Ishikawa (cell line): ENCODE data around the gene A2M.

ENCODE experiments used
- CEBPB ChIP-seq: IDR thresholded peaks from 2 replicates; pipeline ENCODE4 v1.6.1; 2012
- CREB1 ChIP-seq: IDR thresholded peaks from 2 replicates; pipeline ENCODE4 v1.6.1; 2012; ENCODE audit warnings: low read depth
- EGR1 ChIP-seq: IDR thresholded peaks from 2 replicates; pipeline ENCODE4 v1.6.1; 2012
- EP300 ChIP-seq: IDR thresholded peaks from 2 replicates; pipeline ENCODE4 v1.6.1; 2012; ENCODE audit warnings: borderline replicate concordance
- FOXM1 ChIP-seq: IDR thresholded peaks from 2 replicates; pipeline ENCODE4 v1.6.1; 2012; ENCODE audit warnings: low read depth, borderline replicate concordance
- MAX ChIP-seq: IDR thresholded peaks from 2 replicates; pipeline ENCODE4 v1.6.1; 2012
- NFIC ChIP-seq: IDR thresholded peaks from 2 replicates; pipeline ENCODE4 v1.6.1; 2012
- RAD21 ChIP-seq: IDR thresholded peaks from 2 replicates; pipeline ENCODE4 v1.6.1; 2012; ENCODE audit warnings: low read depth
- REST ChIP-seq: IDR thresholded peaks from 2 replicates; pipeline ENCODE4 v1.6.1; 2012; ENCODE audit warnings: low read depth, mild to moderate bottlenecking
- TAF1 ChIP-seq: IDR thresholded peaks from 2 replicates; pipeline ENCODE4 v1.6.1; 2012; ENCODE audit warnings: low read depth, mild to moderate bottlenecking
- TCF12 ChIP-seq: IDR thresholded peaks from 2 replicates; pipeline ENCODE4 v1.6.1; 2012; ENCODE audit warnings: low read depth
- TEAD4 ChIP-seq: IDR thresholded peaks from 2 replicates; pipeline ENCODE4 v1.6.1; 2012
- USF1 ChIP-seq: IDR thresholded peaks from 2 replicates; pipeline ENCODE4 v1.6.1; 2012
- YY1 ChIP-seq: IDR thresholded peaks from 2 replicates; pipeline ENCODE4 v1.6.1; 2012; ENCODE audit warnings: low read depth
- ZBTB7A ChIP-seq: IDR thresholded peaks from 2 replicates; pipeline ENCODE4 v1.6.1; 2012; ENCODE audit warnings: low read depth

Gene A2M

GRCh38 chr12:9115731-9116559 is at the start of gene A2M:
Gene A2M (minus strand): TSS chr12:9115919. CDS start chr12:9115849, 70 bp downstream.
- TF ChIP-seq TCF12, result no peak
- no peak for TF ChIP-seq YY1
- no peak for TF ChIP-seq RAD21
- TF ChIP-seq TEAD4, result no peak
- no peak for TF ChIP-seq USF1
- no peak for TF ChIP-seq EGR1
- TF ChIP-seq FOXM1, result no peak
- no peak for TF ChIP-seq MAX
- no peak for TF ChIP-seq EP300
- TF ChIP-seq CEBPB, result no peak
- TF ChIP-seq CREB1, result no peak
- no peak for TF ChIP-seq TAF1
- TF ChIP-seq ZBTB7A, result no peak
- no peak for TF ChIP-seq REST
- TF ChIP-seq NFIC, result no peak

- TF ChIP-seq TAF1 (no peak), RAD21 (no peak), TEAD4 (peak; percentile 50), NFIC (no peak), YY1 (no peak), EP300 (peak; percentile 40; the same call in 1 of the 2 replicates)
These were observed 47.7 kb upstream of the A2M start for GRCh38 chr12:9163392-9163791.

- no peak for TF ChIP-seq REST
- no peak for TF ChIP-seq NFIC
- TF ChIP-seq TAF1, result no peak
- no peak for TF ChIP-seq TEAD4
- TF ChIP-seq FOXM1, result no peak
- no peak for TF ChIP-seq USF1
- TF ChIP-seq TCF12, result no peak
These were observed 40.4 kb upstream of the A2M start for GRCh38 chr12:9156119-9156518.

GRCh38 chr12:9149372-9149771 is 33.7 kb upstream of the A2M start:
- TF ChIP-seq RAD21 (peak; percentile 32; the same call in 1 of the 2 replicates), TCF12 (no peak), TEAD4 (no peak)

- TF ChIP-seq RAD21, result no peak
These were observed 33.2 kb upstream of the A2M start for GRCh38 chr12:9148926-9149325.

GRCh38 chr12:9147461-9147860 is 31.7 kb upstream of the A2M start:
- TF ChIP-seq YY1, result no peak
- TF ChIP-seq TCF12, result no peak
- no peak for TF ChIP-seq EP300
- TF ChIP-seq REST, result no peak
- no peak for TF ChIP-seq MAX
- no peak for TF ChIP-seq ZBTB7A
- TF ChIP-seq NFIC, result no peak
- no peak for TF ChIP-seq CREB1
- TF ChIP-seq EGR1, result no peak
- no peak for TF ChIP-seq FOXM1
- no peak for TF ChIP-seq TEAD4
- TF ChIP-seq USF1, result no peak
- TF ChIP-seq TAF1, result no peak
- no peak for TF ChIP-seq RAD21
